T-helper 2 cell treated with Interferon-gamma antibody and Interleukin-4, amounts not matched to agents 5 μg/mL and 100 μg/mL, for 36 hours (primary cell): ENCODE results near the gene LMX1A.
A peak's percentile ranks its signal among the peaks of the same experiment; 100 is the strongest.

Experiments used
- DNase-seq: peaks from one replicate; pipeline ENCODE4 v3.0.0; 2021; ENCODE audit warnings: low spot score
- H3K27ac Mint-ChIP-seq: one replicate; pipeline ENCODE4 v1.8.0; 2021; ENCODE audit warnings: mild to moderate bottlenecking, mixed read lengths
- H3K27me3 Mint-ChIP-seq: one replicate; pipeline ENCODE4 v1.8.0; 2021; ENCODE audit warnings: low read depth, mixed read lengths
- H3K36me3 Mint-ChIP-seq: one replicate; pipeline ENCODE4 v1.8.0; 2021; ENCODE audit warnings: low read depth, mixed read lengths
- H3K4me1 Mint-ChIP-seq: one replicate; pipeline ENCODE4 v1.8.0; 2021; ENCODE audit warnings: low read depth, mixed read lengths
- H3K4me3 Mint-ChIP-seq: one replicate; pipeline ENCODE4 v1.8.0; 2022; ENCODE audit warnings: mild to moderate bottlenecking, moderate library complexity, mixed read lengths
- H3K9me3 Mint-ChIP-seq: one replicate; pipeline ENCODE4 v1.8.0; 2021; ENCODE audit warnings: mixed read lengths

LMX1A gene

DNA sequence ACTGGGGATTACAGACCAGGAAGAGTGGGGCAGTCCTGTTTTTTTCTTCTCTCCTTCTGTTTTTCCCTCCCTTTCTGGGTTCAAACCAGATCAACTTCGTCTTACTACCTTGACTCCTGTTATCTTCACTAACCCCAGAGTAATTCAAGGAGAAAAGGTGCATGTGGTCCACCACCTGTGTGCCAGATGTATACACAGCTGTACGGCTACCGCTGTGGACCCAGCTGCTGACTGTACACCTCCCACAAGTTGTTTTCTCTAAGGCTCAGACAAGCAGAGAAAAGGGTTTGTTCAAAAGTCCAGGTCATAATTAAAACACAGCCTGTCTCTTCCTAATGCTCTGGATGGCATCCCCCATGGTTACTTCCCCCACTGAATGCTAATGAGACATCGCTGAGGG lies 102.1 kb downstream of the LMX1A start:
- no peaks in the 10 kb centered on the region for H3K36me3 Mint-ChIP-seq

GRCh38 chr1:165253818-165254254 lies 102.7 kb downstream of the LMX1A start:
- Mint-ChIP-seq H3K4me3 (no peak overlapping the region), H3K9me3 (no peaks in the 10 kb centered on the region), H3K27me3 (no peaks in the 10 kb centered on the region), H3K27ac (no peak overlapping the region), H3K36me3 (no peaks in the 10 kb centered on the region), H3K4me1 (no peaks in the 10 kb centered on the region)
- no peak for DNase-seq

More for the DNA sequence above, 102.1 kb downstream of the LMX1A start:
- Mint-ChIP-seq H3K27ac (no peak overlapping the region), H3K9me3 (no peaks in the 10 kb centered on the region), H3K4me1 (no peaks in the 10 kb centered on the region), H3K27me3 (no peaks in the 10 kb centered on the region), H3K4me3 (no peak overlapping the region)
- DNase-seq, result no peak

GRCh38 chr1:165248969-165249571 lies 107.4 kb downstream of the LMX1A start:
- Mint-ChIP-seq H3K4me1 (no peaks in the 10 kb centered on the region), H3K27me3 (no peaks in the 10 kb centered on the region), H3K4me3 (no peak overlapping the region), H3K36me3 (no peaks in the 10 kb centered on the region), H3K27ac (no peak overlapping the region), H3K9me3 (no peaks in the 10 kb centered on the region)
- DNase-seq, result no peak

GRCh38 chr1:165241952-165242351 lies 114.6 kb downstream of the LMX1A start:
- no peaks in the 10 kb centered on the region for H3K4me1 Mint-ChIP-seq
- no peak overlapping the region for H3K27ac Mint-ChIP-seq
- H3K27me3 Mint-ChIP-seq, result peaks cover 20% of the 10 kb centered on the region
- no peaks in the 10 kb centered on the region for H3K9me3 Mint-ChIP-seq
- no peaks in the 10 kb centered on the region for H3K36me3 Mint-ChIP-seq
- no peak for DNase-seq
- no peak overlapping the region for H3K4me3 Mint-ChIP-seq

- no peak for DNase-seq
- Mint-ChIP-seq H3K27me3 (peaks cover 27% of the 10 kb centered on the region), H3K4me3 (no peak overlapping the region), H3K36me3 (no peaks in the 10 kb centered on the region), H3K4me1 (no peaks in the 10 kb centered on the region), H3K27ac (no peak overlapping the region), H3K9me3 (no peaks in the 10 kb centered on the region)
These were observed 115.2 kb downstream of the LMX1A start for GRCh38 chr1:165241321-165241720.

GRCh38 chr1:165240492-165240891 lies 116.0 kb downstream of the LMX1A start:
- no peak overlapping the region for H3K4me3 Mint-ChIP-seq
- H3K27me3 Mint-ChIP-seq, result peaks cover 35% of the 10 kb centered on the region
- H3K36me3 Mint-ChIP-seq, result no peaks in the 10 kb centered on the region
- H3K27ac Mint-ChIP-seq, result no peak overlapping the region
- H3K4me1 Mint-ChIP-seq, result no peaks in the 10 kb centered on the region
- no peaks in the 10 kb centered on the region for H3K9me3 Mint-ChIP-seq
- DNase-seq, result no peak

DNA sequence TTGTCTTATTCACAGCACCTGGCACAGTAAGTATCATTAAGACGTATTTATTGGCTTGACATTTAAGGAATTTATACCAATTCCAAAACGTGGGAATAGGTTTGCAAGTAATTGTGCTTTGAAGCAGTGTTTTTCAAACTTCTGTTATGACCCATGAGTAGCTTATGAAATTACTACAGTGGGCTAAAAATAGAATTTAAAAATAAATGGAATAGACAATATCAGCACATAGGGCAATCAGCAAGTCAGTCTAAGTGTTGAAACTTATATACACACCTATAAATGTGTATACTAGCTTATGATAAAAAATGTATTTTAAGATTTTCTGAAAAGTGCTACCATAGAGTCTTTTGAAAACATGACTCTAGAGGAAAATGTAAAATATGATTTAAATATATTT lies 116.6 kb downstream of the LMX1A start:
- no peak for DNase-seq
- Mint-ChIP-seq H3K27ac (no peak overlapping the region), H3K27me3 (peaks cover 40% of the 10 kb centered on the region), H3K36me3 (no peaks in the 10 kb centered on the region), H3K4me3 (no peak overlapping the region), H3K9me3 (no peaks in the 10 kb centered on the region), H3K4me1 (peaks cover 4% of the 10 kb centered on the region)

GRCh38 chr1:165235777-165236291 lies 120.7 kb downstream of the LMX1A start:
- Mint-ChIP-seq H3K4me3 (no peak overlapping the region), H3K27ac (no peak overlapping the region), H3K27me3 (peaks cover 54% of the 10 kb centered on the region), H3K9me3 (no peaks in the 10 kb centered on the region), H3K36me3 (no peaks in the 10 kb centered on the region), H3K4me1 (peaks cover 4% of the 10 kb centered on the region)
- no peak for DNase-seq

DNA sequence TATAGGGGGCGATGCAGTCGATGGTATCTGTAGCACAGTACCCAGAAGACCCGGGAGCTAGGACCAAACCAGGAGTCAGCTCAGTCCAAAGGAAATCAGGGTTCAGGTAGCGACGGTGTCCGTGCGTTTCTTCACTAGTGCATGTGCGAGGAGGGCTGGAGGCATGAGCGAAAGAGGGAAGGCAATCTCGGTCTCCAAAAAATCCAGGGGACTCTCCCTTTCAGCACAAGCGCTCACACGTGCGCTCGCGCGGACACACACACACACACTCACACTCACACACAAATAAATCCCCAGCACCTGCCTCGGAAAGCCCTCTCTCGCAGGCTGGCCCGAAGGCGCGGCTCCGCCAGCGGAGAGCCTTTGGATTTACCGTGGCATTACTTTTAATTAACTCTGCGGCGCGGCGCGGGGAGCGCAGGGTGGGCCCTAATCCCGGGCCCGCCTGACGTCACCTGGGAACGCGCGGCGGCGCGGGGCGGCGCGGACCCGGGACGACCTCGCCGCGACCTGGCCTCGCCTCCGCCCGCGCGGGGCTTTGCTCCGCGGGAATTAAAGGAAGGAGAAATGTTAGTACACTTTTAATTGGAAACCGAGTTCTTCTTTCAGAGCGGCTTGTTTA lies 121.2 kb downstream of the LMX1A start:
- H3K4me3 Mint-ChIP-seq, result peak overlapping the region; percentile 27
- peaks cover 4% of the 10 kb centered on the region for H3K4me1 Mint-ChIP-seq
- H3K27ac Mint-ChIP-seq, result no peak overlapping the region
- no peaks in the 10 kb centered on the region for H3K36me3 Mint-ChIP-seq
- DNase-seq, result no peak
- H3K27me3 Mint-ChIP-seq, result peaks cover 54% of the 10 kb centered on the region
- H3K9me3 Mint-ChIP-seq, result no peaks in the 10 kb centered on the region

DNA sequence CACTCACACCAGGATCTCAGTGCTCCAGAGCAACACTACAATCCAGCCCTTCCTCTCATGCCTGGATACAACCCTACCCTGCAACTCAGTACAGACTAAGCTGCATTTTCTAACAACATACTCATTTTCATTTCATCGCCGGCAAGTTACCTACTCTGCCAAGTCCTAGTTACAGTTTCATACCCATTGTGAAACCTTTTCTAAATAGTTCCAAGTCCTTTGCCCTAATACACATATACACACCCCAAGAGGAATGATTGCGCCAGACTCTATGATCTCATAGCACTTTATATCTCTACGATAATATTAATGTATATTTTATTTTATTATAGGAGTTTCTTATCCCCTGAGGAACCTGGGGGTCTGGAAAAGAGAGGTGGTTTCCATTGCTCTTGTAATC lies 122.4 kb downstream of the LMX1A start:
- Mint-ChIP-seq H3K27me3 (peaks cover 54% of the 10 kb centered on the region), H3K4me1 (peaks cover 4% of the 10 kb centered on the region), H3K4me3 (no peak overlapping the region), H3K9me3 (no peaks in the 10 kb centered on the region), H3K27ac (no peak overlapping the region), H3K36me3 (no peaks in the 10 kb centered on the region)
- DNase-seq, result no peak

DNA sequence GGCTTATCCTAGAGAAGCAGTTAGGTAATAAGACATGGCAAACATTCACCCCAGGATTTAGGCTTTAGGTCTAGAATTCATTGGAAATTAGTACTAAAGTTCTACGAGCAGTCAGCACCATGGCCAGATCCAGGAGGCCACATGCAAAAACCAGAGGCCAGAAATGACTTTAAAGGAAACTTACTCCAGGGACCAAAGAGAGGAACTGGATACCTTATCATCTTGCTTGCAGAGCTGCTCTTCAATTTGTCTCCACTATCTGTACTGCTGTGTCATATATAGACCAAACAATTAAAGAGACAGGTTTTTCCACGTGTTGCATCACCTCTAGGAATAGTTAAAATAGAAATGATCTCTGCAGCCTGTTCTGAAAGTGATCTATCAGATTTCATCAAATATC lies 127.8 kb downstream of the LMX1A start:
- Mint-ChIP-seq H3K9me3 (no peaks in the 10 kb centered on the region), H3K4me1 (no peaks in the 10 kb centered on the region), H3K27ac (no peak overlapping the region), H3K4me3 (no peak overlapping the region), H3K36me3 (no peaks in the 10 kb centered on the region), H3K27me3 (peaks cover 4% of the 10 kb centered on the region)
- no peak for DNase-seq

DNA sequence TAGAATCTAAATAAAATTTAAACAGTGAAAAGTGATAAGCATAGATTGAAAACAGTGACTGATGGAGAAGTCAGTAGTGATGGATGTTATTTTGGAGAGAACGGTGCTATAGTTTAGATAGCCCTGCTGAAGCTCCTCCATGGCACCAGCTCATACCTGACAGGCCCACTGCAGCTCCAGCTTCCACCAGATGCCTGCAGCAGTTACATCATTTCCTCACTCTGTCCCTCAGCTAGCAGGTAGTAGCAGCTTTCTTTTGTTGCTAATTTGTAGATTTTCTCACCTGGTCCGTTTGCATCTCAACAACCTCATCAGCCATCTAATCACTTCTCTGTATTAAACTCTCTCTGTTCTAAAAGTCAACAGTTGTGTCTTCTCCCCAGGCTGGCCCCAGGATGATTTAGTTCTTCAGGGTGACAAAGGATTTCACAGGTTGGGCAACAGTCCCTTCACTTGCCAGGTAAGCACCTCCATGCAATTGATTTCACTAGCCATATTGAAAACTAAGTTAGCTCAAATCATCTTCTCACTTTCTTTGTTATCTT lies 128.3 kb downstream of the LMX1A start:
- no peaks in the 10 kb centered on the region for H3K36me3 Mint-ChIP-seq
- H3K4me3 Mint-ChIP-seq, result no peak overlapping the region
- no peak overlapping the region for H3K27ac Mint-ChIP-seq
- DNase-seq, result no peak
- no peaks in the 10 kb centered on the region for H3K4me1 Mint-ChIP-seq
- H3K27me3 Mint-ChIP-seq, result no peaks in the 10 kb centered on the region
- H3K9me3 Mint-ChIP-seq, result no peaks in the 10 kb centered on the region

DNA sequence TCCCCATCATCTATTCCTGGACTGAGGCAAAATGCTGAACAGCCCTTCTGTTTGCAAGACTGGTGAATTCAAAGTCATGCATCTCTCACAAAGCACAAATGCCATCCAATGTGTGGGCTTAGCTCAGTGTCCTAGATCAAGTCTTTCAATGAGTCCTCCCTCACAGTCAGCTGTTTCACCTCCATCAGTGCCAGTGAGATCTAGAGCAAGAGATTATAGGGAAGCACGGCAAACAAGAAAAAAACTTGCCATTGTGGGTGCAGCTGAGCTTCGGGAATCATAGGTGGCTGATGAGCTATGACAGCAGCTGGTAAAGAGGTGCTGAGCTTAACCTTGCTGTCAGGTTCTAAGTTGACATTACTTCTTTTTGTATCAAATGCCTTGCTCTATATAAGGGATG lies 130.2 kb downstream of the LMX1A start:
- Mint-ChIP-seq H3K27ac (no peak overlapping the region), H3K4me1 (no peaks in the 10 kb centered on the region), H3K27me3 (no peaks in the 10 kb centered on the region), H3K4me3 (no peak overlapping the region), H3K36me3 (no peaks in the 10 kb centered on the region), H3K9me3 (no peaks in the 10 kb centered on the region)
- DNase-seq, result no peak

DNA sequence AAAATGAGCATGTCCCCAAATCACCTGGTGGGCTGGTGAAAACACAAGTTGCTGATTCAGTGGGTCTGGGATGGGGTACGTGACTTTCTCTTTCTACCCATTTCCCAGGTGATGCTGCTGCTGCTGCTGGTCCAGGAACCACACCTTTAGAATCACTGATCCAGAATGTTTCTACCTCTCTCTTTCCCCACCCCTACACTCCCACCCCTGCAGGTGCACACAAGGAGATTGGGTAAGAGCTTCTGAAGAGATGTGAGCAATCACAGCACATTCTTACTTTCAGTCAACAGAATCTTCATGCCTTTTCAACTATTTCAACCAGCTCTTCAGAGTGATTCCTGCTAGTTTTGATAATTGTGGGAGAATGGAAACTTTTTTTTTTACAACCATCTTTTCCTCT lies 130.9 kb downstream of the LMX1A start:
- DNase-seq, result no peak
- Mint-ChIP-seq H3K4me1 (no peaks in the 10 kb centered on the region), H3K4me3 (no peak overlapping the region), H3K27me3 (no peaks in the 10 kb centered on the region), H3K9me3 (no peaks in the 10 kb centered on the region), H3K36me3 (no peaks in the 10 kb centered on the region), H3K27ac (no peak overlapping the region)
